GM21526 (cell line): ENCODE results near the gene C1QTNF8.

Experiments used
- ATAC-seq: cut with Tn5 transposase; IDR thresholded peaks from one replicate; pipeline ENCODE4 v1.9.1; 2021; ENCODE audit warnings: moderate library complexity; ENCODE audit not compliant: unreplicated experiment, low FRiP score

C1QTNF8 gene

DNA sequence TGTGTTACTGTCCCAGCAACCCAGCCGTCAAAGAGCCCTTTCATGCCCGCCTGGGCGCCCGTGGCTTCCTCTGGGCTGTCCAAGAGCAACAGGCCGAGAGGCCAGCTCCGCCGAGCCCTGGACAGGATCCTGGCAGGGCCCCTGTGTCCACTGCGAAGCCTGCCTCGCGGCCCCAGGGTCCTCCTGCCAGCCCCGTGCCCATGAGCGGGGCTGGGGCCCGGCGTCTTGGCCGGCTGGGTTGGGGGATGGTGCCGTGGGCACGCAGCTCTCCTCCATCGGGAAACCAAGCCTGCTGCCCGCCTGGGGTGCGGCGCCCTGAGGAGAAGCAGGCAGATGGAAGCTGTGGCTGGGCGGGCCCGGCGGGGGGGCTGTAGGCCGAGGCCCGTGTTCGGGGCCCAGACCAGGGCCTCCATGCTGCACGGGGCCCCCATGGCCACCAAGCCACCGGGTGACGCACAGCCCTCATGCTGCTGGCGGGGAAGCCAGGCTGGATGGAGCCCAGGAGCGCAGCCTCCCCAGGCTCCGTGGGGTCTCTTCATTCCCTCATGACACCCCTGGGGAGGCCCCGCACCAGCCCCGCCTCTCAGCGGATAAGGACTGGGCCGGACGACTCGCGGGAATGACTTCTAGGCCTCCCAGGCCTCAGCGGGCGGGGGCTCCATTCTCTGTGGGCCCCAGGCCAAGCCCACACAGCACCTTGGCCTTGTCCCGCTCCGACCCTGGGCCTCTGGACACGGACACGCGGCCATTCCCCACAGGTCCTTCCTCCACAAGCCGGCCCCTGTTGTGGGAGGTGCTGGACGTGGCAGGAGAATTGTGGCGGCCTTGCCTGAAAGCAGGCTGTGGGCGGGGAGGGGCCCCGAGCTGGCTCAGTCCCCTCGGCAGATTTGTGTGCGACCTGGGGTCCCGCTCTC lies at the start of gene C1QTNF8:
TSS of gene C1QTNF8 (minus strand) at position 76 of the 914 bp plus-strand sequence. CDS start 1,322 bp downstream, outside the sequence.
- no peak for ATAC-seq

GRCh38 chr16:1145383-1146100 lies 49.5 kb upstream of the C1QTNF8 start:
- ATAC-seq, result no peak

DNA sequence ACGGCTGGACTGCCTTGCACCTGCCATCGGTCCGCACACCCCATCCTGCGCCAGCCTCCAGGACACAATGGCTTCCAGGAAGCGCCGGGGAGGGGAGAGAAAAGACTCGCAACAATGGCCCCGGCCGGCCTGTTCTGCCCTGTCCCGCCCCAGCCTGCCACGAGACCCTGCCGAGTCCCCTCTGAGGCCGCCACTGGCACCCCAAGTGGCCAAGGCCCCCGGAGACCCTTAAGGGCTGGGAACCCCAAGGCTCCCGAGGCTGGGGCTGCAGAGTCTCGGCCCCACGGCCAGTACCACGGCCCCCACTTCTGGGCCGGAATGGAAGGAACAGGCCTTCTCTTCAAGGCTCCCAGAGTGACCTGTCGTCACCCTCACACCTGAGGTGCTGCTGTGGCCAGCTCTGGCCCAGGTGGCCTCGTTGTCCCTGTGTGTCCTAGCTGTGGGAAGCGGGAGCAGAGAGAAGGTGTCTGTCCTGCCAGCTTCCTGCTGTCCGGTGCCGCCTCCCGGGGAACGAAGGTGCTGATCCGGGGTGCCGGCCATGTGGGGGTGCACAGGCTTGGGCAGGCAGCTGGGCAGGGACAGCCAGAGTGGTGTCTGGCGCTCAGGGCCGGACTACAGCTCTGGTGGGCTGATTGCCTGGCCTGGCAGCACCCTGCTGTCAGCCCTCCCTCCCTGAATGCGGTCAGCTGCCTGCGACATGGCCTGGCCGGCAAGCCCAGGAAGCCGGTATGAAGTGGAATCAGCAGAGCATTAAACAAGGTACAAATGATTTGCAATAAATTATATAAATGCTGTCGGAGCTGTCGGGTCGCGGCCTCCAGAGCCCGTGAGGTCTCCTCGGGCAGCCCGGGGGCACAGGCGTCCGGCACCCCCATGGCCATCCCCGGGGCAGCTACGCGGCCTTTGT lies 48.7 kb upstream of the C1QTNF8 start:
- no peak for ATAC-seq

DNA sequence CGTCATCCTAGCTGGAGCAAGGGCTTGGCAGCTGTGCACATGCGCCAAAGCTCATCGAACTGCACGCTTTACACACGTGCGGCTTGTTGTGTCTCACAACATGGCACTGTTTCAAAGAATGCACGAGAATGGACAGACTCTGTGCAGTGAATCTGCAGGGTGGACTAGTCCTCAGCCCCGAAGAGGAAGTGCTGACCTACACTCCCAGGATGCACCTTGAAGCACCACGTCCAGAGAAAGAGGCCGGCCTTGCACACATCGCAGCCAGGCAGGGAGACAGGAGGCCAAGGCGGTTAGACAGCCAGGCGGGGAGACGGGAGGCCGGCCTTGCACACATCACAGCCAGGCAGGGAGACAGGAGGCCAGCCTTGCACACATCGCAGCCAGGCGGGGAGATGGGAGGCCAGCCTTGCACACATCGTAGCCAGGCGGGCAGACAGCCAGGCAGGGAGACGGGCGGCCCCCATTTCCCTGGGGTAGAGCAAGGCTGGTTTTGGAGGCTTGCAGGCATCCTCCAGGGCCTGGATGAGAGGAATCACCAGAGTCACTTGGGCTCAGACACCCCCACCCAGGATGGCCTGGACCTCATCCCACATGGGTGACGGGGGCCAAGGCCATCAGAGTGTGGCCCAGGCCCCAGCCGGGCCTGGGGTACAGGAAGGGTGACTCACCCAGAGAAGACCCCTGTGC lies 47.9 kb upstream of the C1QTNF8 start:
- ATAC-seq, result no peak

GRCh38 chr16:1142911-1143310 lies 46.9 kb upstream of the C1QTNF8 start:
- no peak for ATAC-seq

DNA sequence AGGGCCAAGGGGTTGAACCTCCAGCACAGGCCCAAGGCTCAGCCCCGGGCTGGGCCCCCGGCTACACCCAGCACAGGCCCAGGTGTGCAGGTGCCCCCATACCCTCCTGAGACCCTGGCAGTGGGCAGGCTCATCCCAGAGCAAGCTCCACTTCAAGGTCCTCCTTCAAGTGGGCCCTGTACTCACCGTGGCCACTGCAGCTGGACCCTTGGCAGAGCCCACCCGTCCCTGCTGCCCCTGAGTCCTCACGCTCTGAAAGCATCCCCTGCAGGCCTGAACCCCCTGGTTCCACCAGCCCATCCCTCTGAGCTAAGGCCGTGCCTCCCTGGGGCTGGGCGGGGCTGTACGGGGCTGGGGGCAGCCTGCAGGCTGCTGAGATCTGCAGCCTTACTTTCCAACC lies 45.7 kb upstream of the C1QTNF8 start:
- ATAC-seq, result no peak

- no peak for ATAC-seq
These were observed 45.1 kb upstream of the C1QTNF8 start for GRCh38 chr16:1141191-1141590.

DNA sequence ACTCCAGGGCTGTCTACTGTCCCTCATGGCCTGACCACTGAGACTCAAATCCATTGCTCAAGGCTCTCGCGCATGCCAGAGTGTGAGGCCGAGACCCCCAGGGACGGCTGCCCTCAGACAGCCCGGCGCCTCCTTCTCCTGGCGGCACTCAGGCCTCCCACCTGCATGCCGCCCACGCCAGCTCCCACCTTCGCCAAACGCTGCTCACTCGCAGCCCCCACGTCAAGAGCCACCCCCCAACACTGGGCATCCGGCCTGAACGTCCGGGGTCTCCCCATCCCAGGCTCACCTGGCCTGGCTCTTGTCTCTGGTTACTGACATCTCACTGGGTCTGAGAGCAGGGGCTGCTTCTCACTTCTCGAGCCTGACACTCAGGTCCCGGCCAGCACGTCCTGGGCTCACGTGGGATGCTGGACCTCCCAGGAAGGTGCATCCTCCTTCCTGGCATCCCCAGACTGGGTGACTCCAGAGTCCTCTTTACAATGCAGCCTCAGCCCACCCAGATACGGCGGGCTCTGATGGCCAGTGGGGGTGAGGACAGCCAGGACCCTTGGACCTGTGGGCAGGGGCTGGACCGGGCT lies 44.6 kb upstream of the C1QTNF8 start:
- no peak for ATAC-seq

GRCh38 chr16:1137604-1138003 lies 41.6 kb upstream of the C1QTNF8 start:
- ATAC-seq, result no peak

DNA sequence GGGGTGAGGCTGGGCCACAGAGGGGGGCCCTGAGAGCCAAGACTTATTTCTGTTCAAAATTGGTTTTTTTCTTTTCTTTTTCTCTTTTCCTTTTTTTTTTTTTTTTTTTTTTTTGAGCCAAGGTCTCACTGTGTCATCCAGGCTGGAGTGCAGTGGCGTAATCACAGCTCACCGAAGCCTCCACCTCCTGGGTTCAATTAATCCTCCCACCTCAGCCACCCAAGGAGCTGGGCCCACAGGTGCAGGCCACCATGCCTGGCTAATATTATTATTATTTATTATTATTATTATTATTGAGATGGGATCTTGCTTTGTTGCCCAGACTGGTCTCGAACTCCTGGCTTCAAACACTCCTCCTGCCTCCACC lies 39.4 kb upstream of the C1QTNF8 start:
- no peak for ATAC-seq

- ATAC-seq, result no peak
These were observed 38.9 kb upstream of the C1QTNF8 start for GRCh38 chr16:1134776-1135458.

DNA sequence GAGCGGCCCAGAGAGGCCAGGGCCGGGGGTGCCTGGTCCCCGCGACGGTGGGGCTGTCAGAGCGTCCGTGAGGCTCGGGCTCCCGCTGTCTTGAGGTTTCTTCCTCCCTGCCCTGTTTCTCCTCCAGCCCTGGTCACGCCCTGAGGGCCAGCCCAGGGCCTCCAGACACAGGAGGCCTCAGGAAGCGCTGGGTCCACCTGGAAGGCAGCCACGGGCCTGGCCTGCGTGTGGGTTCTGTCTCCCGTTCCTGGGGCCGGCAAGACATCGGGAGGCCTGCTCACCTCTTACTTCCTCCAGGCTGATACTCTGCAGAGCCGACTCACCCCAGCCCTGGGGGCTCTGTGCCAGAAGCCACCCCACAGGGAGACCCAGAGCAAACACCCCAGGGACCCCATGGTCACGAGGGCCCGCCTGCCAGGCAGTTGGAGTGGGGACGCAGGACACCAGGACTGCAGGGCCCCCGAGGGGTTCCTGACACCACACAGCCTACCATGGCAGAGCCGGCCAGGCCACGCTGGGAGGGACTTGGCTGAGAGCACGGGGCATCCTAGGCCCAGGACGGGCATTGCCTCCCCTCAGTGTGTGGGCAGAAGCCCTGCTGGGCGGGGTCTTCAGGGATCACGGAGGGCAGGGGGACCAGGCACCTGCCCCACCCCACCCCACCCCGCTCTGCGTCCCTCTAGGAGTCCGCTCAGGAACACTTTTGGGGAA lies 37.9 kb upstream of the C1QTNF8 start:
- no peak for ATAC-seq

DNA sequence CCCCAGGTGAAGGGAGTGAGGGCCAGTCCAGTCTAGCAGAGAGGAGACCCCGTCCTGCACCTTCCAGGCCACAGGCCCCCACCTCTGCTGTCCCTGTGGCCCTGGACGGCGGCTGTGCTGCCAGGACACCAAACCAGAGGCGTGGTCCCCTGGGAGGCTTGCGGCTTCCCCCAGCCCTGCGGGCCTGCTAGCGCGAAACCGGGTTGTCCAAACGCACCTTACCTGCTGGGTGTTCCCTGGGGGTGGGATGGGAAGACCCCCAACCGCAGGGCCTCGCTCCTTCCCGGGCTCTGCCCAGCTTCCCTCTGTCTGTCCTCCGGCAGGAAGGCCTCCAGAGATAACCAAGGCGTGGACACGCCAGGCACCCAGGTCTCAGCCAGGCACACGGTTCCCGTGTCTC lies 37.2 kb upstream of the C1QTNF8 start:
- no peak for ATAC-seq

- ATAC-seq, result no peak
These were observed 36.4 kb upstream of the C1QTNF8 start for GRCh38 chr16:1132431-1132830.

DNA sequence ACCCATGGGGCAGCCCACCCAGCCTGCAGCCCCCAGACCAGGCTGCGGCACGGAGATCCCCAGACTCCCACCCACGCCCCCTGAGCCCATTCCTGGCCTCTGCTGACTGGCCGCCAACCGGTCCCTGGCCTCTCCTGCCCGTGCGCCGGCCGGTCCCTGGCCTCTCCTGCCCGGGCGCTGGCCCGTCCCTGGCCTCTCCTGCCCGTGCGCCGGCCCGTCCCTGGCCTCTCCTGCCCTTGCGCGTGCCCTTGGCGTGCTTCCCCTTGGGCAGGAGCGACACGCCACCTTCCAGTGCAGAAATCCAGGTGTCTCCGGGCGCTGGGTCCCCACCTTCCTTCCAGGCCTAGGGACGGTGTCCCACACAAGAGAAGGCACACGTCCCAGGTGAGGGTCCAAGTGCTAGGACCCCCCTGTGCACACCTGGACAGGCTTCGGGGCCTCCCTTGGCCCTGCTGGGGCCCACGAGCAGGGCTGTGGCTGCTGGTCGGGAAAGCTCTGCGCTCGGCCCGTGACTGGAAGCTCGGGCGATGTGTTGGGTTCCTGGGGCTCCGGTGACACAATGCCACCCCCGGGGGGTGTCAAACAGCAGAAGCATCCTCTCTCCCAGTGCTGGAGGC lies 35.4 kb upstream of the C1QTNF8 start:
- ATAC-seq, result no peak

- ATAC-seq, result no peak
These were observed 34.3 kb upstream of the C1QTNF8 start for GRCh38 chr16:1130382-1130781.

- no peak for ATAC-seq
These were observed 33.3 kb upstream of the C1QTNF8 start for GRCh38 chr16:1129106-1129960.
